Activated CD8-positive, alpha-beta memory T cell treated with anti-CD3 and anti-CD28 coated beads for 36 hours (primary cell): ENCODE results near the gene C19orf38. TPM values are rescaled to one million over a fixed set of nuclear protein-coding genes. Genes with fewer than 3 reads are reported as not detected.
"Not testable (repeated sequence)": the region's sequence is repeated elsewhere in the genome, so short reads cannot be mapped to it uniquely, and the experiment has no call there.

ENCODE experiments used
- CTCF ChIA-PET: fragments of 350-600 bp; sonication (Branson Sonifier 250); formaldehyde crosslinking; loops from one replicate; lab custom pipeline; 2021; ENCODE audit warnings: antibody characterized with exemption; lab: Charles Lee
- POLR2A ChIA-PET: fragments of 350-600 bp; sonication (Branson Sonifier 250); formaldehyde crosslinking; loops from one replicate; lab custom pipeline; 2021; ENCODE audit warnings: antibody characterized with exemption; lab: Charles Lee
- total RNA-seq, 2 experiments: library from RNA; stranded (reverse); gene quantifications; one replicate each; pipeline ENCODE4 v1.2.3, GENCODE V29; 2021

The C19orf38 gene
- total RNA-seq, 2 experiments from 2014 or later: 0.44 to 0.48 TPM

DNA sequence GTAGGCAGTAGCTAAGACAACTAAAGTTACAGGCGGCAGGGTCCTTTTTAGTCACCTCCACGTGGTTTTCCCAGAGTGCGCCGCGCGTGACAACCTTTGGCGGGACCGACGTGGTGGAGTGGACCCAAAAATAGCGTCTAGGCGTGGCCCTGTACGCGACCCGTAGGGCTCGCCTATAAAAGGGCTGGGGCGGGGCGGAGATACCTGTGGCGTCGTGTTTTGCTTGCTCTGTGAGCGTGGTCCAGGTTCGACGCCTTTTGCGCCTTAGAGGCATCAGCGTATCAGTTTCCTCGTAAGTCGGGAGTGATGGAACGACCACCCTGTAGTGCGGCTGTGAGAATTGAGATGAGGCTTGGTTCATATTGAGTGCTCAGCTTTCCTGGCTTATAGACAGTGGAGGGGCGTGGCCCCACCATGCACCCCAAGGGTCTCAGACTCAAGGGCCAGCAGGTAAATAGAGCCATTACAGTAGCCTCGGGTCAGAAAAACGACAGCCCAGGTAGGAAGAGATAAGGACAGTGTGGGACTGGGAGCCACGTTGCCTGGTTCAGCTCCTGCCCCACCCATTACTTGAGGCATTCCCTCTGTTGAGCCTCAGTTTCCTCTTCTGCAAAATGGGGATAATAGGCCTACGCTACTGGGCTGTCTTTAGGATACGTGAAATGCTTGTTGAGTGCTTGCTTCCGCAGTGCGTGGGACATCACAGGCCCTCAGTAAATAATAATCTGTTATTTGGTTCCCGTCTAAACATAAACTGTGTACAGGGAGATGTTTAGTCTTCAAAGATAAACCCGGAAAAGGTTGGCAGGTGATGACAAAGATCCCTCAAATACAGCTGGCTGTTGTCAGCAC, 11.5 kb upstream of the C19orf38 start:
- POLR2A ChIA-PET: interaction anchor here (0.5 to 1.1 kb wide), 7 partner anchors 25 to 178 kb away, joined by 3 to 10 read pairs (median 3); no protein-coding TSS in a partner anchor
- CTCF ChIA-PET: interaction anchor here (0.9 to 3.8 kb wide), 9 partner anchors 19 to 192 kb away, joined by 3 to 26 read pairs (median 7); partner anchors contain the start of genes CARM1 and DNM2

DNA sequence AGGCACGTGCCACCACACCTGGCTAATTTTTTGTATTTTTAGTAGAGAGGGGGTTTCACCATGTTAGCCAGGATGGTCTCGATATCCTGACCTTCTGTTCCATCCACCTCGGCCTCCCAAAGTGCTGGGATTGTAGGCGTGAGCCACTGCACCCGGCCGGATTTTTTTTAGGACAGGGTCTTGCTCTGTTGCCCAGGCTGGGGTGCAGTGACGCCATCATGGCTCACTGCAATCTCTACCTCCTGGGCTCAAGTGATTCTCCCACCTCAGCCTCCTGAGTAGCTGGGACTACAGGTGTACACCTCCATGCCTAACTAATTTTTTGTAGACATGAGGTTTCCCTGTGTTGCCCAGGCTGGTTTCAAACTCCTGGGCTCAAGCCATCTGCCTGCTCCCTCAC, 10.6 kb upstream of the C19orf38 start:
- POLR2A ChIA-PET: not testable (repeated sequence)
- CTCF ChIA-PET: interaction anchor here (1.4 to 3.8 kb wide), 5 partner anchors 21 to 166 kb away, joined by 6 to 26 read pairs (median 10); partner anchors contain the start of gene DNM2

DNA sequence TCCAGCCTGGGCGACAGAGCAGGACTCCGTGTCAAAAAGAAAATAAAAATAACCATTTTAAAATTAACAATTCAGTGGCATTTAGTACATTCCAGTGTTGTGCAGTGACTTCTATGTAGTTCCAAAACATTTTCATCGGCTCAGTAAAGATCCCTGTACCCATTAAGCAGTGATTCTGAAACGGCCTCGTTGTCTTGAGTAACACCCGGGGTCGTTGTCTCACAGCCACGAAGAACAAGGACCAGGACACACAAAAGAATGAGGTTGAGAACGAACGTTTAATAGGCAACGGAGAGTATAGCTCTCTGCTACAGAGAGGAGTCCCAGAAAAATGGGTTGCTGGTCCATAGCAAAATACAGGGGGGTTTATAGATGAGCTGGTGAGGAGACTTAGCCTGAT, 9.8 kb upstream of the C19orf38 start:
- POLR2A ChIA-PET: no interaction called here
- CTCF ChIA-PET: interaction anchor here (0.6 to 2.2 kb wide), 3 partner anchors 19 to 179 kb away, joined by 3 to 5 read pairs (median 4); no protein-coding TSS in a partner anchor

DNA sequence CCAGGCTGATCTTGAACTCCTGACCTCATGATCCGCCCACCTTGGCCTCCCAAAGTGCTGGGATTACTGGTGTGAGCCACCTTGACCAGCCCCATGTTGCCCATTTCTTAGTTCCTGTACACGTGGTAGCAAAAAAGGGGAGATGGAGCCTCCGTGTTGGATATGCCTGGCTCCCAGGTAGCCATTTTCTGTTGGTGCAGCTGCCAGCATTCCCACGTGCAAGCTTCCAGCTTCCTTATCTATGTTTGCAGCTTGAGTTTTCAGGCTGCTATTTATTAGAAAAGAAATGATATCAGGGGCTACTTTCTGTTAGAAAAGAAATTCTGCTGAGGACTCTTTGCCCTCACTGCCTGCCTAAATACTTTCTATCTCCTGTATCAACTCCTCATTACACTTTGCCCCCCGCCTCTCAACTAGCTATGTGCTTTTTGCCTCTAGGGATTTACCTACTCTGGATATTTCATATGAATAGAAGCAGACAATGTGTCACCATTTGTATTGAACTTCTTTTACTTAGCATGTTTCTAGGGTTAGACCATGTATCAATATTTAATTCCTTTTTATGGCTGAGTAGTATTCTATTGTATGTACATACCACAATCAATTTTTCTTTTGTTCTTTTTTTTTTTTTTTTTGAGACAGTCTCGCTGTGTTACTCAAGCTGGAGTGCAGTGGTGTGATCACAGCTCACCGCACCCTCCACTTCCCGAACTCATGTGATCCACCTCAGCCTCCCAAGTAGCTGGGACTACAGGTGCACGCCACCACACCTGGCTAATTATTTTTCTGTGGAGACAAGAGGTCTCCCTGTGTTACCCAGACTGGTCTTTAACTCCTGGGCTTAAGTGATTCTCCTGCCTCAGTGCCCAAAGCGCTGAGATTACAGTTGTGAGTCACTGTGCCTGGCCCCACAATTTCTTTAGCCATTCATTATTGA, 8.8 kb upstream of the C19orf38 start:
- POLR2A ChIA-PET: no interaction called here
- CTCF ChIA-PET: interaction anchor here (0.6 to 2.3 kb wide), 7 partner anchors 19 to 829 kb away, joined by 3 to 9 read pairs (median 3); no protein-coding TSS in a partner anchor

DNA sequence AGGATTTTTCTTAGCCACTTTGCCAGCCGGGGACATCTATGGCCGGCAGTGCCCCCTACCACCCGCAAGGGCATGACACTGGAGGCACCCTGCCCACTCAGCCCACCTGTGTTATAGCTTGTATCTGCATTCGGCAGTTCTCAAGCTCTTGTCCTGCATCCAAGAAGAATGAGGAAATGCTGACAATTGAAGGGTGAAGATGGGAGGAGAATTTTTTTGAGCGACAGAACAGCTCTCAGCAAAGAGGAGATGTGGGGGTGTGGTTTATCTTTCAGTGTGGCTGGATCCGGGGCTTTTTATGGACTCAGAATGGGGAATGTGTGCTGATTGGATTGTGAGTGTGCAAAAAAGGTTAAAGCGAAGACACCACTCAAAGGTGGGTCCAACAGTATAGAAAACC, 5.4 kb upstream of the C19orf38 start:
- POLR2A ChIA-PET: no interaction called here
- CTCF ChIA-PET: no interaction called here

DNA sequence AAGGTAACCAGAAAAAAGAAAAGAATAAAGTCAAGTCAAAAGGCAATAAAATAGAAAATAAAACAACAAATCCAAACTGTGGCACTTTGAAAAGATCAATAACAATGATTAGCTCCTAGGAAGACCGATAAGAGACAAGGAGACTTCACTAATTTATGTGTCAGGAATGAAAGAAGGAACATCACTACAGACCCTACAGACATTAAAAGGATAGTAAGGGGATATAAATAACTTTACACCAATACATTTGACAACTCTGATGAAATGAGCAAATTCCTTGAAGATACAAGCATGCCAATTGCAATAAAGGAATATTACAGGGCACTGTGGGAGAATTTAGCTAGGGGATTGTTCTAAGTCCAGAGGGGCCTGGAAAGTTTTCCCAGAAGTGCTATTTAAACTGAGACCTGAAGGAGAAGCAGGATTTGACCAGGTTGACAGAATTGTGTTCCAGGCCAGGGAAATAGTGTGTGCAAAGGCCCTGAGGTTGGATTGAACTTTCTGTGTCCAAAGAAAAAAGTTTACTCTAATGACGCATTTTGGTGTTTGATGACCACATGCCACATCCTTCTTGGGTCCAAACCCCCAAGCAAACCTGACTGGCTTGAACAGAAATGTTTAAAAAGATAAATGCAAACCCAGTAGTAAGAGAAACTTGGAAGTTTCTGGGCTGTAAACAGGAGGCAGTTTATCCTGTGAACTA, 1.6 kb upstream of the C19orf38 start:
- CTCF ChIA-PET: interaction anchor here (0.8 to 1.5 kb wide), 4 partner anchors 8 to 158 kb away, joined by 3 to 6 read pairs (median 4); no protein-coding TSS in a partner anchor

DNA sequence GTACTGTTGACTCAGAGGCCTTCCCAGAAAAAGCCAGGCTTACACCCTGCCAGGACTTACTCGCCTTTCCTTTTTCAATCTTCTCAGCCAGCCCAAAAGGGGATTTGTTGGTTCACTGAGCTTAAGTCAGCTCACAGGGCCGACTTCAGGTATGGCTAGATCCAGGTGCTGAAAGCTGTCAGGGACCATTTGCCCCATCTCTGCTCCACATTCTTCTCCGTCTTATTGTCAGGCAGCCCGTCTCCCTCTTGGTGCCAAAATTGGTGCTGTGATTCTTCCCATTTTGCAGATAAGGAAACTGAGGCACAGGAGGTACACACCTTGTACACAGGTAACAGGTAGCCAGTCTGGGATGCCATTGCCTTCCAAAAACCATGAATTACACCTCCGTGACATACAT, 2.4 kb downstream of the C19orf38 start:
- POLR2A ChIA-PET: no interaction called here
- CTCF ChIA-PET: interaction anchor here (0.6 to 1.3 kb wide), 3 partner anchors 8 to 86 kb away, joined by 3 to 6 read pairs (median 3); no protein-coding TSS in a partner anchor

More for the DNA sequence above, 1.6 kb upstream of the C19orf38 start:
- POLR2A ChIA-PET: no interaction called here

DNA sequence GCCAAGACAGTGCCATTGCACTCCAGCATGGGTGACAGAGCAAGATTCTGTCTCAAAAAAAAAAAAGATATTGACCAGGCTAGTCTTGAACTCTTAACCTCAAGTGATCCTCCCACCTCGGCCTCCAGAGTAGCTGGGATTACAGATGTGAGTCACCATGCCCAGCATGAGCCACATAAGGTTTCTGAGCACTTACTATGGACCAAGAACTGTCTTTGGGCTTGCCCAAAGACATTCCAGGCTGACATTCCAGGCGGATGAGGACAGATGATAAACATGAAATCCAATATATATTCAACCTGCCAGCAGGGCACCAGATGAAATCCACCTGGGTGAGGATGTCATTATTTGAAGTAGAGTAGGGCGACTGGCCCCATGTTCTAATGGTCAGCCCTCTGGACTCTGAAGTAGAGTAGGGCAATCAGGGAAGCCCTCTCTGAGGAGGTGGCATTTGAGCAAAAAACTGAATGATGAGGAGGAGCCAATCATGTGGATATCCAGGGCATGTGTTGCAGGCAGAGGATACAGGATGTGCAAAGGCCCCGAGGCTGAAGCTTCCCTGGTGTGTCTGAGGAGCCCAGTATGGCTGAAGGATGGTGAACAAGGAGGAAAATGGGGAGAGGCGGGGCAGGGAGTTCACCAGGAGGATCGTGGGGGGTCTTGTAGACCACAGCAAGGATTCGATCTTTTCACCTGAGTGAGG, 4.0 kb downstream of the C19orf38 start:
- POLR2A ChIA-PET: no interaction called here

DNA sequence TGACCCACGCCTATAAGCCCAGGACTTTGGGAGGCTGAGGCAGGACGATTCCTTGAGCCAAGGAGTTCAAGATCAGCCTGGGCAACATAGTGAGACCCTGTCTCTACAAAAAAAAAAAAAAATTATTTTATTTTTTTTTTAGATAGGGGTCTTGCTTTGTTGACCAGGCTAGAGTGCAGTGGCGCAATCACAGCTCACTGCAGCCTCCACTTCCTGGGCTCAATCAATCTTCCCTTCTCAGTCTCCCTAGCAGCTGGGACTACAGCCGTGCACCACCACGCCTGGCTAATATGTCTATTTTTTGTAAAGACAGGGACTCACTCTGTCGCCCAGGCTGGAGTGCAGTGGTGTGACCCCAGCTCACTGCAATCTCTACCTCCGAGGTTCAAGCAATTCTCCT, 4.7 kb downstream of the C19orf38 start:
- CTCF ChIA-PET: interaction anchor here (0.7 to 4.0 kb wide), 3 partner anchors 12 to 32 kb away, joined by 4 to 22 read pairs (median 5); no protein-coding TSS in a partner anchor
- POLR2A ChIA-PET: interaction anchor here (0.6 kb wide), 1 partner anchor 97 kb away, joined by 3 read pairs; no protein-coding TSS in a partner anchor

More for the DNA sequence above, 4.0 kb downstream of the C19orf38 start:
- CTCF ChIA-PET: interaction anchor here (1.3 to 4.0 kb wide), 3 partner anchors 12 to 31 kb away, joined by 4 to 22 read pairs (median 6); no protein-coding TSS in a partner anchor

DNA sequence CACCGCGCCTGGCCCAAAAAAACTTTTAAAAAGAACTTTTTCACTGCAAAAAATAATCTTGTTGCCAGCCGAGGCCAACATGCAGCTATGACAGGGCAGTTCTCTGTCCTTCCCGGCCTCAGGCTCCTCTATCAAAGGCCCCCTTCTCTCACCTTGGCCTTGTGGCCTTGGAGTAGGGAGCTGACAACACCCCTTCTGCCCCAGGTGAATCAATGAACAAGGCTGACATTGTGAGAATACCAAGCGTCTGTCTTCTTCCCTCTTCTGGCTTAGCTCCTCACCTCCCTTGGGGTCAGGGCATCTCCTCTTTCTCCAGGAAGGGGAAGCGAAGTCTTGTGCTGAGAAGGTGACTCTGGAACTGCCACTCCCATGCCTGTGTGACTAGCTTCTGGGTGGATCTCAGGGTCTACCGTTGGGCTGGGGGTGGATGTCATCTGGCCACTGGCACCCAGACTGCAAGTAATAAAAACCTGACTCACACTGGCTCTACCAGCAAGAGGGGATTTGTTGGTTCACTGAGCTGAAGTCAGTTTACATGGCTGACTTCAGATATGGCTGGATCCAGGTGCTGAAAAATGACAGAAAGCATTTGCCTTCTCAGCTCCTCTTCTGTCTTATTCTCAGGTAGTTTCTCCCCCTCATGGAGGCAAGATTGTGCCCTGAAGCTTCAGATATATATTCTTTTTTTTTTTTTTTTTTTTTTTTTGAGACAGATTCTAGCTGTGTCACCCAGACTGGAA, 6.3 kb downstream of the C19orf38 start:
- ChIA-PET CTCF (interaction anchor here (0.6 to 4.0 kb wide), 7 partner anchors 8 to 1019 kb away, joined by 3 to 22 read pairs (median 5); no protein-coding TSS in a partner anchor), POLR2A (interaction anchor here (0.6 to 0.7 kb wide), 3 partner anchors 27 to 137 kb away, joined by 3 to 11 read pairs (median 3); no protein-coding TSS in a partner anchor)

DNA sequence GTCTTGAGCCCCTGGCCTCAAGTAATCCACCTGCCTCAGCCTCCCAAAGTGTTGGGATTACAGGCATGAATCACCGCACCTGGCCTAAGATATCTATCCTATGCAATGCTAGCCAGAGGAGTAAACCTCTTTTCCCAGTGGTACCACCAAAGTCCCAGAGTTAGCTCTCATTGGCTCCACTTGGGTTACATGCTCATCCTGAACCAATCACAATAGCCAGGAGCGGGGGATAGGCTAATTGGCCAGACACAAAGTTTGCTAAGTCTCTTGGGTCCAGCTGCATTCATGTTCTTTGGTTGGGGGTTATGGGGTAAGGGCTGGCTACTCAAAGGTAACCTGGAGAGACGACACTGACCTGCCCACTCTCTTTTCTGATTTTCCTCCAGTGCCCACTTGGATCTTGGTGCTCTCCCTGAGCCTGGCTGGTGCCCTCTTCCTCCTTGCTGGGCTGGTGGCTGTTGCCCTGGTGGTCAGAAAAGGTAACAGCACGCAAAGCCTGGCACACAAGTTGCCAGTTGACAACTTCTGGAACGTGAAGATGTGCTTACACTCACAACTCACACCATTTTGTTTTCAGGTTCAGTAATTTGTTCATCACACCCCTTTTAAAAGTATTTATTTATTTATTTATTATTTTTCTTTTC, 7.8 kb downstream of the C19orf38 start:
- ChIA-PET POLR2A (no interaction called here), CTCF (interaction anchor here (1.2 to 4.0 kb wide), 2 partner anchors 9 to 20 kb away, joined by 3 to 22 read pairs; partner anchors contain the start of gene TMED1)

DNA sequence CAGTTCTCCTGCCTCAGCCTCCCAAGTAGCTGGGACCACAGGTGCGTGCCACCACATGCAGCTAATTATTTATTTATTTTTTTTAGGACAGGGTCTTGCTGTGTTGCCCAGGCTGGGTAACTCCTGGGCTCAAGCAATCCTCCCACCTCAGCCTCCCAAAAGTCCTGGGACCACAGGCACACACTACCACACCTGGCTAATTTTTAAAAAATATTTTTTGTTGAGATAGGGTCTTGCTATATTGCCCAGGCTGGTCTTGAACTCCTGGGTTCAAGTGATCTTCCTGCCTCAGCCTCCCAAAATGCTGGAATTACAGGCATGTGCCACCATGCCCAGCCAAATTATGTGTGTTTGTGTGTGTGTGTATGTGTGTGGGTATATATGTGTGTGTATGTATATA, 8.7 kb downstream of the C19orf38 start:
- POLR2A ChIA-PET: not testable (repeated sequence)
- CTCF ChIA-PET: interaction anchor here (0.6 kb wide), 1 partner anchor 44 kb away, joined by 6 read pairs; no protein-coding TSS in a partner anchor

DNA sequence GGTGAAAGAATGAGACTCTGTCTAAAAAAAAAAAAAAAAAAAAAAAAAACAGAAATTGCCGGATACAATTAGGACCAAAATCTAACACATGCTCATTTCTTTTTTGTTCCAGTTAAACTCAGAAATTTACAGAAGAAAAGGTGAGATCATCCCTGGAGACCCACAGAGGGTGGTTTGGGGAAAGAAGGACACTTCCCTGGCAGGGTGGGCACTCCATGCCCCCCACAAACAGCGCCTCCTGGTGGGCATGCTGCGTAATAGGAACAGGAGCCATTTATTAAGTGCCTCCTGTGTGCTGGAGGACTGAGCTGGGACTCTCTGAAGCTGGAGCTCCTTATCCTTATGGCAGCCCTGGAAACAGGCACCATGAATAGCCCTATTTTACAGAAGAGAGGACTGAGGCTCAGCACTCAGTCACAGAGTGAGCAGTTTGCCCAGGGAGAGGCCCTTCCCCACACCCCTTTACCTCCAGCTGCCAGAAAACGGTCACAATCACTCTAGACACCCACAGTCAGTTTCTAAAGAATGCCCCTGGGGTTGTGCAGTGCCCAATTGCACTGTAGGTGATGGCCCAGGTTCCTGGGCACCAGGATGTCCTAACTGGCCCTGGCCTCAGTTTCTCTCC, 10.1 kb downstream of the C19orf38 start:
- POLR2A ChIA-PET: no interaction called here
- CTCF ChIA-PET: interaction anchor here (0.6 to 1.6 kb wide), 23 partner anchors 8 to 1023 kb away, joined by 3 to 10 read pairs (median 3); partner anchors contain the start of genes DNM2, PIN1 and TMED1

DNA sequence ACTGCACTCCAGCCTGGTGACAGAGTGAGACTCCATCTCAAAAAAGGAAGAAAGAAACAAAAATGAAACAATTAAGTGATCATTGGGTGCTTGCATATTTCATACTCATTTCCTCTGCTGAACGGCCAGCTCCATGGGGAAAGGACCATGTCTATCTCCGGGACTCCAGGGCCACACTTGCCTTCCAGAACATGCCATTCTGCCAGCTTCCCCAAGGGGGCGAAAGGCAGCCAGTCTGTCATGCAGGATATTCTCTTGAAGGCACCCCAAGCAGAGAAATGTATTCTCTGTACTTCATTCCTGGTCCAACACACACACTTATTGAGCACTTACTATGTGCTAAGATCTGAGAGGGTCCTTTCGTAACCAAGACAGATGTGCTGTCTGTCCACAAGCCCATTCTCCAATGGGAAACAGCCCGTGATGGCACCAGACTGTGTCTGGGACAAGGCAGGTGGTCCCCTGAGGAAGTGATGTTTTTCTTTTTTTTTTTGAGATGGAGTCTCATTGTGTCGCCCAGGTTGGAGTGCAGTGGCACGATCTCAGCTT, 13.0 kb downstream of the C19orf38 start:
- POLR2A ChIA-PET: no interaction called here

DNA sequence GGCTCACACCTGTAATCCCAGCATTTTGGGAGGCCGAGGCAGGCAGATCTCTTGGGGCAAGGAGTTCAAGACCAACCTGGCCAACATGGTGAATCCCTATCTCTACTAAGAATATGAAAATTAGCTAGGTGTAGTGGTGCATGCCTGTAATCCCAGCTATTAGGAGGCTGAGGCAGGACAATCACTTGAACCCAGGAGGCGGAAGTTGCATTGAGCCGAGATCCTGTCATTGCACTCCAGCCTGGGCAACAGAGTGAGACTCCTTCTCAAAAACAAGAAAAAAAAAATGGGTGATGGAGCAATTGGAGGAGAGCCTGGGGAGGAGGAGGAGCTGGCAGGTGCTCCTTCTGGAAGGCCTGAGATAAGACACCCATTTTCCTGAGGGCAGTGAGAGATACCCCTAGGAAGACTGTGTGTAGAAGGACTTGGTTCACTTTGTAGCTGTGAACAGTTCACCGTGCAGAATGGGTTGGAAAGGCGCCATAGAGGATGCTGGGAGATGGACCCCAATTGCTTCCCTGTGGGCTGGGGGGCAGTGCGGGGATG, 14.4 kb downstream of the C19orf38 start:
- CTCF ChIA-PET: interaction anchor here (0.6 to 6.3 kb wide), 4 partner anchors 26 to 161 kb away, joined by 3 to 82 read pairs (median 15); partner anchors contain the start of genes DNM2, QTRT1 and TMED1

More for the DNA sequence above, 13.0 kb downstream of the C19orf38 start:
- CTCF ChIA-PET: interaction anchor here (0.7 to 6.3 kb wide), 6 partner anchors 9 to 383 kb away, joined by 3 to 82 read pairs (median 4); partner anchors contain the start of genes DNM2 and QTRT1

More for the DNA sequence above, 14.4 kb downstream of the C19orf38 start:
- POLR2A ChIA-PET: interaction anchor here (0.6 kb wide), 1 partner anchor 161 kb away, joined by 5 read pairs; the partner anchor contains the start of gene QTRT1
